HEK293 (cell line): ENCODE results near the gene DCST1.

Experiments
- CTCF ChIA-PET: fragments of 350-600 bp; formaldehyde crosslinking; extraction: SDS; loops from one replicate; lab custom pipeline; 2021; ENCODE audit warnings: antibody characterized with exemption; lab: Yijun Ruan, JAX
- POLR2A ChIA-PET: fragments of 300-600 bp; formaldehyde crosslinking; extraction: SDS; loops from one replicate; lab custom pipeline; 2020; ENCODE audit warnings: antibody characterized with exemption, inconsistent platforms; lab: Yijun Ruan, JAX
- H3K27ac ChIP-seq: fragments of 200-500 bp; sonication (Bioruptor generic); 2 replicates; pipeline ENCODE4 v1.5.1; 2014; ENCODE audit warnings: low read depth, low read length, control low read depth, inconsistent platforms; ENCODE audit errors: extremely low read depth
- H3K36me3 ChIP-seq, 2 experiments: fragments of 200-500 bp in 1 of 2; sonication (Bioruptor generic) in 1 of 2; 1 replicate in 1 of 2; 2 replicates in 1 of 2; pipeline ENCODE4 v1.5.1; 2014 to 2017; ENCODE audit warnings: inconsistent platforms in 2 of 2, low read length in 2 of 2; ENCODE audit not compliant: control insufficient read depth in 2 of 2, insufficient read depth in 1 of 2
- H3K4me1 ChIP-seq: fragments of 200-500 bp; sonication (Bioruptor generic); 2 replicates; pipeline ENCODE4 v1.5.1; 2014; ENCODE audit warnings: mild to moderate bottlenecking, low read length, inconsistent platforms; ENCODE audit not compliant: control insufficient read depth, insufficient read depth
- H3K4me3 ChIP-seq: 2 replicates; pipeline ENCODE4 v1.5.1; 2011; ENCODE audit warnings: low read depth, mild to moderate bottlenecking, control low read depth, low read length, moderate library complexity
- H3K9me3 ChIP-seq: fragments of 200-500 bp; sonication (Bioruptor generic); 2 replicates; pipeline ENCODE4 v1.5.1; 2014; ENCODE audit warnings: low read depth, low read length, inconsistent platforms; ENCODE audit not compliant: control insufficient read depth, insufficient read depth
- EGR2 ChIP-seq: fragments of 450-650 bp; formaldehyde crosslinking; IDR thresholded peaks from 2 replicates; pipeline ENCODE4 v1.5.1; 2016; ENCODE audit warnings: low read depth, missing biosample characterization, missing genetic modification characterization
- GLIS1 ChIP-seq: fragments of 450-650 bp; formaldehyde crosslinking; IDR thresholded peaks from 2 replicates; pipeline ENCODE4 v1.5.1; 2016; ENCODE audit warnings: missing biosample characterization, missing genetic modification characterization
- GLIS2 ChIP-seq: fragments of 450-650 bp; formaldehyde crosslinking; IDR thresholded peaks from 2 replicates; pipeline ENCODE4 v1.5.1; 2016; ENCODE audit warnings: missing biosample characterization, missing genetic modification characterization
- KLF1 ChIP-seq: fragments of 450-650 bp; formaldehyde crosslinking; IDR thresholded peaks from 2 replicates; pipeline ENCODE4 v1.5.1; 2016; ENCODE audit warnings: missing biosample characterization, missing genetic modification characterization
- KLF10 ChIP-seq: fragments of 450-650 bp; IDR thresholded peaks from 2 replicates; pipeline ENCODE4 v1.5.1; 2018; ENCODE audit warnings: missing biosample characterization, mild to moderate bottlenecking, missing genetic modification characterization
- KLF16 ChIP-seq: fragments of 450-650 bp; formaldehyde crosslinking; IDR thresholded peaks from 2 replicates; pipeline ENCODE4 v1.5.1; 2017; ENCODE audit warnings: missing biosample characterization, missing genetic modification characterization
- PRDM1 ChIP-seq: fragments of 450-650 bp; formaldehyde crosslinking; IDR thresholded peaks from 2 replicates; pipeline ENCODE4; 2016; ENCODE audit warnings: missing biosample characterization, missing genetic modification characterization
- SP2 ChIP-seq: fragments of 450-650 bp; formaldehyde crosslinking; IDR thresholded peaks from 2 replicates; pipeline ENCODE4 v1.5.1; 2016; ENCODE audit warnings: missing biosample characterization, missing genetic modification characterization
- SP3 ChIP-seq: fragments of 450-650 bp; formaldehyde crosslinking; IDR thresholded peaks from 2 replicates; pipeline ENCODE4 v1.5.1; 2016; ENCODE audit warnings: missing biosample characterization, missing genetic modification characterization
- SP7 ChIP-seq: fragments of 450-650 bp; formaldehyde crosslinking; IDR thresholded peaks from 2 replicates; pipeline ENCODE4 v1.5.1; 2016; ENCODE audit warnings: missing biosample characterization, missing genetic modification characterization
- TCF7L2 ChIP-seq: IDR thresholded peaks from 2 replicates; pipeline ENCODE4 v1.6.1; 2011; ENCODE audit warnings: low read depth, mild to moderate bottlenecking, inconsistent platforms, low read length, moderate library complexity, borderline replicate concordance
- WT1 ChIP-seq: fragments of 450-650 bp; formaldehyde crosslinking; IDR thresholded peaks from 2 replicates; pipeline ENCODE4 v1.5.1; 2016; ENCODE audit warnings: missing biosample characterization, missing genetic modification characterization
- ZBTB8A ChIP-seq: fragments of 450-650 bp; formaldehyde crosslinking; IDR thresholded peaks from 2 replicates; pipeline ENCODE4 v1.5.1; 2016; ENCODE audit warnings: missing biosample characterization, missing genetic modification characterization
- ZFHX2 ChIP-seq: fragments of 450-650 bp; formaldehyde crosslinking; conservative IDR thresholded peaks from 2 replicates; pipeline ENCODE4 v1.5.1; 2016; ENCODE audit warnings: missing biosample characterization, missing genetic modification characterization
- ZFP69B ChIP-seq: fragments of 450-650 bp; formaldehyde crosslinking; IDR thresholded peaks from 2 replicates; pipeline ENCODE4 v1.5.1; 2016; ENCODE audit warnings: missing biosample characterization, missing genetic modification characterization
- ZIC2 ChIP-seq: fragments of 450-650 bp; formaldehyde crosslinking; IDR thresholded peaks from 2 replicates; pipeline ENCODE4 v1.5.1; 2016; ENCODE audit warnings: missing biosample characterization, missing genetic modification characterization
- ZNF19 ChIP-seq: fragments of 450-650 bp; formaldehyde crosslinking; IDR thresholded peaks from 2 replicates; pipeline ENCODE4; 2016; ENCODE audit warnings: missing biosample characterization, missing genetic modification characterization, low read depth
- ZNF211 ChIP-seq: fragments of 450-650 bp; formaldehyde crosslinking; IDR thresholded peaks from 2 replicates; pipeline ENCODE4 v1.5.1; 2016; ENCODE audit warnings: low read depth, missing biosample characterization, missing genetic modification characterization
- ZNF324 ChIP-seq: fragments of 450-650 bp; formaldehyde crosslinking; IDR thresholded peaks from 2 replicates; pipeline ENCODE4 v1.5.1; 2016; ENCODE audit warnings: missing biosample characterization, missing genetic modification characterization
- ZNF561 ChIP-seq: fragments of 450-650 bp; IDR thresholded peaks from 2 replicates; pipeline ENCODE4 v1.5.1; 2018; ENCODE audit warnings: missing biosample characterization, missing genetic modification characterization, borderline replicate concordance
- TF ChIP-seq, protein P1 (sequence below): fragments of 450-650 bp; formaldehyde crosslinking; IDR thresholded peaks from 2 replicates; pipeline ENCODE4 v1.5.1; 2016; ENCODE audit warnings: missing biosample characterization, missing genetic modification characterization
- TF ChIP-seq, protein P2 (sequence below): fragments of 450-650 bp; formaldehyde crosslinking; IDR thresholded peaks from 2 replicates; pipeline ENCODE4 v1.5.1; 2016; ENCODE audit warnings: missing biosample characterization, missing genetic modification characterization
- TF ChIP-seq, protein P3 (sequence below): fragments of 450-650 bp; formaldehyde crosslinking; IDR thresholded peaks from 2 replicates; pipeline ENCODE4 v1.5.1; 2016; ENCODE audit warnings: missing biosample characterization, missing genetic modification characterization
- TF ChIP-seq, protein P4 (sequence below): fragments of 450-650 bp; formaldehyde crosslinking; IDR thresholded peaks from 2 replicates; pipeline ENCODE4 v1.5.1; 2016; ENCODE audit warnings: missing biosample characterization, missing genetic modification characterization
- TF ChIP-seq, protein P5 (sequence below): fragments of 450-650 bp; IDR thresholded peaks from 2 replicates; pipeline ENCODE4 v1.5.1; 2018; ENCODE audit warnings: missing biosample characterization, missing genetic modification characterization
- TF ChIP-seq, protein P6 (sequence below): fragments of 450-650 bp; formaldehyde crosslinking; IDR thresholded peaks from 2 replicates; pipeline ENCODE4 v1.5.1; 2017; ENCODE audit warnings: missing biosample characterization, missing genetic modification characterization
- TF ChIP-seq, protein P7 (sequence below): fragments of 450-650 bp; formaldehyde crosslinking; IDR thresholded peaks from 2 replicates; pipeline ENCODE4 v1.5.1; 2017; ENCODE audit warnings: missing biosample characterization, missing genetic modification characterization

Gene DCST1

DNA sequence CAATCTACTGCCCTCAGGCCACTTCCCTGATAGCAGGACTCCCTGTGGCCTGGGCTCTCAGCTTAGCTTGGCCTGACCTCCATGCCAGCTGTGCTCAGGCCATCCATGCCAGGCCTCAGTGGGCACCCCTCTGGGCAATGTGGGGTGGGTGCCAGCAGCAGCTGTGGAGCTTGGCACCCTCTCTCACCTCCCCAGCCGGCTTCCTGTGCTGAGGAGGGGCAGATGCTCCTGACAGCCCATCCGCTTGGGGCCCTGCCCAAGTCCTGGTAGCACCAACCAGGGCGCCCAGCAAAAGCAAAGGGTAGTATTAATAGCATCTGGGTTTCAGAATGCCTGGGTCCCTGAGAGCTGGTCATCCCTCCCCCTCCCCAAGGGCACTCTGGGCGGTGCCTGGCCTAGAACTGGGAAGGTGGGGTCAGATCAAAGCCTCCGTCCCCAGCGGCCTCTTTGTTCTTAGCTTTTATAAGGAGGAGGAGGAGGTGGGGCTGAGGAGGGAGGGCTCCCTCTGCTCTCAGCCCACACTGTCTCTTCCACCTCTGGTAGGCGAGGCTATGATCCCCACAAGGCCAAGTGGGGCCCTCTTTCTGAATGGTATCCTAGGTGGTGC is 36.0 kb downstream of the DCST1 start:
- POLR2A ChIA-PET, result no interaction called here
- H3K9me3 ChIP-seq, result no peaks in the 10 kb centered on the region
- peaks cover 0 to 5% of the 10 kb centered on the region in 2 experiments; a peak in 1 of 3 replicates for H3K36me3 ChIP-seq
- peaks cover 3% of the 10 kb centered on the region for H3K4me1 ChIP-seq
- CTCF ChIA-PET, result interaction anchor here (0.6 to 8.0 kb wide), 6 partner anchors 8 to 98 kb away, joined by 3 to 66 read pairs (median 6); partner anchors contain the start of gene EFNA3
- H3K27ac ChIP-seq, result no peak overlapping the region
- H3K4me3 ChIP-seq, result no peak overlapping the region
- TF ChIP-seq SP3 (tag by site-specific recombination), result peak; percentile 42
- peak; percentile 98 for TF ChIP-seq KLF1 (tag by site-specific recombination)
- TF ChIP-seq, protein P1, sequence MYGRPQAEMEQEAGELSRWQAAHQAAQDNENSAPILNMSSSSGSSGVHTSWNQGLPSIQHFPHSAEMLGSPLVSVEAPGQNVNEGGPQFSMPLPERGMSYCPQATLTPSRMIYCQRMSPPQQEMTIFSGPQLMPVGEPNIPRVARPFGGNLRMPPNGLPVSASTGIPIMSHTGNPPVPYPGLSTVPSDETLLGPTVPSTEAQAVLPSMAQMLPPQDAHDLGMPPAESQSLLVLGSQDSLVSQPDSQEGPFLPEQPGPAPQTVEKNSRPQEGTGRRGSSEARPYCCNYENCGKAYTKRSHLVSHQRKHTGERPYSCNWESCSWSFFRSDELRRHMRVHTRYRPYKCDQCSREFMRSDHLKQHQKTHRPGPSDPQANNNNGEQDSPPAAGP (tag by site-specific recombination), result peak; percentile 86
- TF ChIP-seq ZBTB8A (tag by site-specific recombination), result 0 out of 2 replicates have a peak, but pooled peaks have one; percentile 35
- TF ChIP-seq, protein P2, sequence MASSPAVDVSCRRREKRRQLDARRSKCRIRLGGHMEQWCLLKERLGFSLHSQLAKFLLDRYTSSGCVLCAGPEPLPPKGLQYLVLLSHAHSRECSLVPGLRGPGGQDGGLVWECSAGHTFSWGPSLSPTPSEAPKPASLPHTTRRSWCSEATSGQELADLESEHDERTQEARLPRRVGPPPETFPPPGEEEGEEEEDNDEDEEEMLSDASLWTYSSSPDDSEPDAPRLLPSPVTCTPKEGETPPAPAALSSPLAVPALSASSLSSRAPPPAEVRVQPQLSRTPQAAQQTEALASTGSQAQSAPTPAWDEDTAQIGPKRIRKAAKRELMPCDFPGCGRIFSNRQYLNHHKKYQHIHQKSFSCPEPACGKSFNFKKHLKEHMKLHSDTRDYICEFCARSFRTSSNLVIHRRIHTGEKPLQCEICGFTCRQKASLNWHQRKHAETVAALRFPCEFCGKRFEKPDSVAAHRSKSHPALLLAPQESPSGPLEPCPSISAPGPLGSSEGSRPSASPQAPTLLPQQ (tag by site-specific recombination), result 0 out of 2 replicates have a peak, but pooled peaks have one; percentile 28
- TF ChIP-seq, protein P3, sequence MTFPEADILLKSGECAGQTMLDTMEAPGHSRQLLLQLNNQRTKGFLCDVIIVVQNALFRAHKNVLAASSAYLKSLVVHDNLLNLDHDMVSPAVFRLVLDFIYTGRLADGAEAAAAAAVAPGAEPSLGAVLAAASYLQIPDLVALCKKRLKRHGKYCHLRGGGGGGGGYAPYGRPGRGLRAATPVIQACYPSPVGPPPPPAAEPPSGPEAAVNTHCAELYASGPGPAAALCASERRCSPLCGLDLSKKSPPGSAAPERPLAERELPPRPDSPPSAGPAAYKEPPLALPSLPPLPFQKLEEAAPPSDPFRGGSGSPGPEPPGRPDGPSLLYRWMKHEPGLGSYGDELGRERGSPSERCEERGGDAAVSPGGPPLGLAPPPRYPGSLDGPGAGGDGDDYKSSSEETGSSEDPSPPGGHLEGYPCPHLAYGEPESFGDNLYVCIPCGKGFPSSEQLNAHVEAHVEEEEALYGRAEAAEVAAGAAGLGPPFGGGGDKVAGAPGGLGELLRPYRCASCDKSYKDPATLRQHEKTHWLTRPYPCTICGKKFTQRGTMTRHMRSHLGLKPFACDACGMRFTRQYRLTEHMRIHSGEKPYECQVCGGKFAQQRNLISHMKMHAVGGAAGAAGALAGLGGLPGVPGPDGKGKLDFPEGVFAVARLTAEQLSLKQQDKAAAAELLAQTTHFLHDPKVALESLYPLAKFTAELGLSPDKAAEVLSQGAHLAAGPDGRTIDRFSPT (tag by site-specific recombination), result peak; percentile 78
- peak; percentile 55 for TF ChIP-seq GLIS2 (tag by site-specific recombination)
- TF ChIP-seq ZNF19 (tag by site-specific recombination), result no peak
- no peak for TF ChIP-seq ZNF211 (tag by site-specific recombination)
- TF ChIP-seq PRDM1 (tag by site-specific recombination), result no peak
- peak; percentile 29; the same call in 1 of the 2 replicates for TF ChIP-seq KLF10 (tag by site-specific recombination)
- TF ChIP-seq ZFP69B (tag by site-specific recombination), result 0 out of 2 replicates have a peak, but pooled peaks have one; percentile 29
- TF ChIP-seq GLIS1, result 0 out of 2 replicates have a peak, but pooled peaks have one; percentile 6
- TF ChIP-seq EGR2, result peak; percentile 81
- peak; percentile 48; the same call in 1 of the 2 replicates for TF ChIP-seq SP7
- 0 out of 2 replicates have a peak, but pooled peaks have one; percentile 46 for TF ChIP-seq ZNF561 (tag by site-specific recombination)
- TF ChIP-seq, protein P4, sequence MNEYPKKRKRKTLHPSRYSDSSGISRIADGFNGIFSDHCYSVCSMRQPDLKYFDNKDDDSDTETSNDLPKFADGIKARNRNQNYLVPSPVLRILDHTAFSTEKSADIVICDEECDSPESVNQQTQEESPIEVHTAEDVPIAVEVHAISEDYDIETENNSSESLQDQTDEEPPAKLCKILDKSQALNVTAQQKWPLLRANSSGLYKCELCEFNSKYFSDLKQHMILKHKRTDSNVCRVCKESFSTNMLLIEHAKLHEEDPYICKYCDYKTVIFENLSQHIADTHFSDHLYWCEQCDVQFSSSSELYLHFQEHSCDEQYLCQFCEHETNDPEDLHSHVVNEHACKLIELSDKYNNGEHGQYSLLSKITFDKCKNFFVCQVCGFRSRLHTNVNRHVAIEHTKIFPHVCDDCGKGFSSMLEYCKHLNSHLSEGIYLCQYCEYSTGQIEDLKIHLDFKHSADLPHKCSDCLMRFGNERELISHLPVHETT, result no peak
- TF ChIP-seq ZNF324, result no peak
- peak; percentile 82; the same call in 1 of the 2 replicates for TF ChIP-seq KLF16 (tag by site-specific recombination)
- TF ChIP-seq, protein P5, sequence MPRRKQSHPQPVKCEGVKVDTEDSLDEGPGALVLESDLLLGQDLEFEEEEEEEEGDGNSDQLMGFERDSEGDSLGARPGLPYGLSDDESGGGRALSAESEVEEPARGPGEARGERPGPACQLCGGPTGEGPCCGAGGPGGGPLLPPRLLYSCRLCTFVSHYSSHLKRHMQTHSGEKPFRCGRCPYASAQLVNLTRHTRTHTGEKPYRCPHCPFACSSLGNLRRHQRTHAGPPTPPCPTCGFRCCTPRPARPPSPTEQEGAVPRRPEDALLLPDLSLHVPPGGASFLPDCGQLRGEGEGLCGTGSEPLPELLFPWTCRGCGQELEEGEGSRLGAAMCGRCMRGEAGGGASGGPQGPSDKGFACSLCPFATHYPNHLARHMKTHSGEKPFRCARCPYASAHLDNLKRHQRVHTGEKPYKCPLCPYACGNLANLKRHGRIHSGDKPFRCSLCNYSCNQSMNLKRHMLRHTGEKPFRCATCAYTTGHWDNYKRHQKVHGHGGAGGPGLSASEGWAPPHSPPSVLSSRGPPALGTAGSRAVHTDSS (tag by site-specific recombination), result peak; percentile 62
- TF ChIP-seq, protein P6, sequence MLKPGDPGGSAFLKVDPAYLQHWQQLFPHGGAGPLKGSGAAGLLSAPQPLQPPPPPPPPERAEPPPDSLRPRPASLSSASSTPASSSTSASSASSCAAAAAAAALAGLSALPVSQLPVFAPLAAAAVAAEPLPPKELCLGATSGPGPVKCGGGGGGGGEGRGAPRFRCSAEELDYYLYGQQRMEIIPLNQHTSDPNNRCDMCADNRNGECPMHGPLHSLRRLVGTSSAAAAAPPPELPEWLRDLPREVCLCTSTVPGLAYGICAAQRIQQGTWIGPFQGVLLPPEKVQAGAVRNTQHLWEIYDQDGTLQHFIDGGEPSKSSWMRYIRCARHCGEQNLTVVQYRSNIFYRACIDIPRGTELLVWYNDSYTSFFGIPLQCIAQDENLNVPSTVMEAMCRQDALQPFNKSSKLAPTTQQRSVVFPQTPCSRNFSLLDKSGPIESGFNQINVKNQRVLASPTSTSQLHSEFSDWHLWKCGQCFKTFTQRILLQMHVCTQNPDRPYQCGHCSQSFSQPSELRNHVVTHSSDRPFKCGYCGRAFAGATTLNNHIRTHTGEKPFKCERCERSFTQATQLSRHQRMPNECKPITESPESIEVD (tag by site-specific recombination), result no peak
- TF ChIP-seq, protein P7, sequence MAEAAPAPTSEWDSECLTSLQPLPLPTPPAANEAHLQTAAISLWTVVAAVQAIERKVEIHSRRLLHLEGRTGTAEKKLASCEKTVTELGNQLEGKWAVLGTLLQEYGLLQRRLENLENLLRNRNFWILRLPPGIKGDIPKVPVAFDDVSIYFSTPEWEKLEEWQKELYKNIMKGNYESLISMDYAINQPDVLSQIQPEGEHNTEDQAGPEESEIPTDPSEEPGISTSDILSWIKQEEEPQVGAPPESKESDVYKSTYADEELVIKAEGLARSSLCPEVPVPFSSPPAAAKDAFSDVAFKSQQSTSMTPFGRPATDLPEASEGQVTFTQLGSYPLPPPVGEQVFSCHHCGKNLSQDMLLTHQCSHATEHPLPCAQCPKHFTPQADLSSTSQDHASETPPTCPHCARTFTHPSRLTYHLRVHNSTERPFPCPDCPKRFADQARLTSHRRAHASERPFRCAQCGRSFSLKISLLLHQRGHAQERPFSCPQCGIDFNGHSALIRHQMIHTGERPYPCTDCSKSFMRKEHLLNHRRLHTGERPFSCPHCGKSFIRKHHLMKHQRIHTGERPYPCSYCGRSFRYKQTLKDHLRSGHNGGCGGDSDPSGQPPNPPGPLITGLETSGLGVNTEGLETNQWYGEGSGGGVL (tag by site-specific recombination), result peak; percentile 35; the same call in 1 of the 2 replicates
- peak; percentile 50 for TF ChIP-seq SP2 (tag by site-specific recombination)
- peak; percentile 85 for TF ChIP-seq ZFHX2 (tag by site-specific recombination)
- peak; percentile 61 for TF ChIP-seq ZIC2 (tag by site-specific recombination)
- peak; percentile 75 for TF ChIP-seq WT1 (tag by site-specific recombination)
- TF ChIP-seq TCF7L2, result peak; percentile 93
